Panc1 (cell line): ENCODE data around the gene JAZF1. TPM values are rescaled to one million over a fixed set of nuclear protein-coding genes. Genes with fewer than 3 reads are reported as not detected.
A peak's percentile ranks its signal among the peaks of the same experiment; 100 is the strongest.

ENCODE experiments used
- ATAC-seq: fragments of 200-7000 bp; cut with Tn5 transposase; 2 replicates; pipeline ENCODE4 v1.9.1; 2020; ENCODE audit warnings: mild to moderate bottlenecking, moderate library complexity
- Bru-seq: library from RNA; stranded (reverse); fragments of 400-500 nt; gene quantifications from one replicate; lab custom pipeline; 2021; lab: Mats Ljungman, UMichigan
- BruChase-seq, 2 experiments: library from RNA; stranded (reverse); fragments of 400-500 nt; gene quantifications; one replicate each; lab custom pipeline; 2021; lab: Mats Ljungman, UMichigan
- BruUV-seq: library from RNA; stranded (reverse); fragments of 400-500 nt; replicated peaks from 2 replicates; lab custom pipeline; 2021; lab: Mats Ljungman, UMichigan
- CTCF ChIA-PET: fragments of 300-600 bp; sonication (Branson Sonifier 250); formaldehyde crosslinking; loops from one replicate; lab custom pipeline; 2022; ENCODE audit warnings: antibody characterized with exemption; lab: Charles Lee
- POLR2A ChIA-PET: fragments of 300-600 bp; sonication (Branson Sonifier 250); formaldehyde crosslinking; loops from one replicate; lab custom pipeline; 2022; ENCODE audit warnings: antibody characterized with exemption; lab: Charles Lee
- DNase-seq: peaks from one replicate; pipeline ENCODE4 v3.0.0-alpha.2; 2010; ENCODE audit warnings: low read depth, low spot score
- H3K27ac ChIP-seq: 2 replicates; pipeline ENCODE4 v1.5.1; 2011; ENCODE audit warnings: mild to moderate bottlenecking, low read length, inconsistent platforms
- H3K27me3 ChIP-seq: fragments of 200-500 bp; sonication (Bioruptor generic); 2 replicates; pipeline ENCODE4 v1.6.0; 2014; ENCODE audit warnings: low read length, inconsistent platforms; ENCODE audit not compliant: control insufficient read depth, insufficient read depth
- H3K36me3 ChIP-seq: fragments of 200-500 bp; sonication (Bioruptor generic); 2 replicates; pipeline ENCODE4 v1.5.1; 2014; ENCODE audit warnings: inconsistent platforms, mild to moderate bottlenecking, low read length, moderate library complexity; ENCODE audit not compliant: control insufficient read depth, insufficient read depth
- H3K4me1 ChIP-seq: 2 replicates; pipeline ENCODE4 v1.5.1; 2011; ENCODE audit warnings: inconsistent platforms, mild to moderate bottlenecking, low read length, moderate library complexity; ENCODE audit not compliant: control insufficient read depth, insufficient read depth
- H3K4me3 ChIP-seq, 2 experiments: 2 replicates each; pipeline ENCODE4 v1.5.1; 2011 to 2012; ENCODE audit warnings: low read depth in 2 of 2, low read length in 2 of 2, mild to moderate bottlenecking in 2 of 2, inconsistent platforms in 1 of 2, moderate library complexity in 1 of 2
- H3K9me3 ChIP-seq: fragments of 200-500 bp; sonication (Bioruptor generic); 2 replicates; pipeline ENCODE4 v1.5.1; 2014; ENCODE audit warnings: low read depth, mild to moderate bottlenecking, inconsistent platforms, low read length, moderate library complexity; ENCODE audit not compliant: control insufficient read depth, insufficient read depth
- POLR2AphosphoS5 ChIP-seq: IDR thresholded peaks from 2 replicates; pipeline ENCODE4 v1.6.1; 2012; ENCODE audit warnings: mild to moderate bottlenecking, low read depth, low read length, moderate library complexity
- SIN3A ChIP-seq: IDR thresholded peaks from 2 replicates; pipeline ENCODE4 v1.6.1; 2012; ENCODE audit warnings: low read depth, mild to moderate bottlenecking, low read length, moderate library complexity, borderline replicate concordance; ENCODE audit not compliant: insufficient read depth
- TCF7L2 ChIP-seq: IDR thresholded peaks from 2 replicates; pipeline ENCODE4 v1.6.1; 2011; ENCODE audit warnings: mild to moderate bottlenecking, low read depth, low read length, inconsistent platforms
- in situ Hi-C: cut with HindIII; loops from 2 replicates; pipeline ENCODE4 v1.10.0; 2016; ENCODE audit warnings: low sequenced_read_pairs, low pct_unique_long_range_greater_than_20kb
- intact Hi-C: fragments of 100-400 bp; cut with micrococcal nuclease; formaldehyde crosslinking; loops from one replicate; pipeline ENCODE4 v1.10.0; 2022; ENCODE audit not compliant: unreplicated experiment
- long read RNA-seq: library from polyadenylated mRNA; unstranded; transcript quantifications from one replicate; pipeline ENCODE4 v2.0.0, GENCODE V29; 2021; ENCODE audit not compliant: unreplicated experiment
- polyA plus RNA-seq: library from polyadenylated mRNA; unstranded; fragments of >200 nt; gene quantifications from one replicate; pipeline ENCODE4 v1.2.1, GENCODE V29; 2012; ENCODE audit warnings: missing spikeins; ENCODE audit not compliant: insufficient read length
- total RNA-seq: library from RNA; stranded (reverse); gene quantifications from one replicate; pipeline ENCODE4 v1.2.1, GENCODE V29; 2021; ENCODE audit not compliant: unreplicated experiment
- TF ChIP-seq, protein P1 (sequence below), 2 experiments: IDR thresholded peaks; 2 replicates each; pipeline ENCODE4 v1.6.1; 2011 to 2012; ENCODE audit warnings: low read depth in 2 of 2, control low read depth in 1 of 2, low read length in 1 of 2, mild to moderate bottlenecking in 1 of 2, moderate library complexity in 1 of 2; ENCODE audit not compliant: insufficient read depth in 1 of 2
- TF ChIP-seq, protein P2 (sequence below): fragments of 450-650 bp; IDR thresholded peaks from 2 replicates; pipeline ENCODE4 v1.5.1; 2017; ENCODE audit warnings: mild to moderate bottlenecking

JAZF1 gene
- total RNA-seq (8.8 TPM), Bru-seq, nascent RNA (percentile 68 among the genes with signal in this experiment), BruChase-seq, experiment 1, labeled RNA remaining after a 2-hour chase (percentile 61 among the genes with signal in this experiment), BruChase-seq, experiment 2, labeled RNA remaining after a 6-hour chase (percentile 53 among the genes with signal in this experiment)
- 11.6 TPM for polyA plus RNA-seq
- long read RNA-seq, transcript JAZF1-201 (5 exons, 3,125 nt): major isoform, 10 of 20 reads
- long read RNA-seq, partial matches to known transcripts: 1 of 20 reads
- long read RNA-seq, other reads (novel, unspliced or antisense): 9 of 20 reads

DNA sequence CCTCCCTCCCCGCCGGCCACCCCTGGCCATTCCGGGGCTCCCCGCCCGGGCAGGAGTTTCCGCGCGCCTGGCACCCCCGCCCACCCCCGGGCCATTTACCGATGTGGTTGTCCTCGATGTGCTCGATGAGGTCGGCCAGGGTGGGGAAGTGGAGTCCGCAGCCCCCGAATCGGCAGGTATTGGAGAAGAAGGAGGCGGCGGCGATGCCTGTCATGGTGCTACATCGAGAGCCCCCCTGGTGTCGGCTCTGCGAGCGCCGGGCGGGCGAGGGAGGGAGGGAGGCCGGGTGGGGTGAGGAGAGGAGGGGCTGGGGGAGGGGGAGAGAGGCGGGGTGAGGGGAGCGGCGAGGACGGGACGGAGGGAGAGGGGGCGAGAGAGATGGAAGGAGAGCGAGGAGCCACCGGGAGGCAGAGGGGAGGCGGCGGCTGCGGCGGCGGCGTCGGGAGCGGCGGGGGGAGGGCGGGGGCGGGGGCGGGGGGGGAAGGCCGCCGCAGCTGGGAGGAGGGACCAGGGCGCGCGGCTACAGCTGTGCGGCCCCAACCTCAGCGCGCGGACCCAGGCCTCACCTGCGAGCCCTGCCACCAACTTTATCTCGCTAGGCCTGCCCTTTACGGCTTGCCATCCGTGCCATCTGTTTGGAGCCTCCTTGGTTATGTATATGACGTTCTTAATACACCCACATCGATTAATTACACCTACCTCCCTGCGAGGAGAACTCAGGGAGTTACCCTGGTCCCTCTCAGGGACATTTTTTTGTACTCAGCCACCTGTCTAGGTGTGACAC is at the start of gene JAZF1:
Gene JAZF1, minus strand, starts transcription at position 432 of the 784 bp plus-strand sequence.
- ChIA-PET POLR2A (no interaction called here), CTCF (no interaction called here)
- Histone ChIP-seq H3K4me3 (peak within 1 kb of the TSS; percentile 58 to 60), H3K4me1 (peaks cover 15% of the 10 kb centered on the region), H3K36me3 (no peaks in the 10 kb centered on the region), H3K27me3 (0 out of 2 replicates have a peak, but pooled peaks cover 6% of the 10 kb centered on the region), H3K9me3 (no peaks in the 10 kb centered on the region), H3K27ac (no peak within 1 kb of the TSS; the same call in 1 of the 2 replicates)
- DNase-seq: no peak
- TF ChIP-seq, protein P1, sequence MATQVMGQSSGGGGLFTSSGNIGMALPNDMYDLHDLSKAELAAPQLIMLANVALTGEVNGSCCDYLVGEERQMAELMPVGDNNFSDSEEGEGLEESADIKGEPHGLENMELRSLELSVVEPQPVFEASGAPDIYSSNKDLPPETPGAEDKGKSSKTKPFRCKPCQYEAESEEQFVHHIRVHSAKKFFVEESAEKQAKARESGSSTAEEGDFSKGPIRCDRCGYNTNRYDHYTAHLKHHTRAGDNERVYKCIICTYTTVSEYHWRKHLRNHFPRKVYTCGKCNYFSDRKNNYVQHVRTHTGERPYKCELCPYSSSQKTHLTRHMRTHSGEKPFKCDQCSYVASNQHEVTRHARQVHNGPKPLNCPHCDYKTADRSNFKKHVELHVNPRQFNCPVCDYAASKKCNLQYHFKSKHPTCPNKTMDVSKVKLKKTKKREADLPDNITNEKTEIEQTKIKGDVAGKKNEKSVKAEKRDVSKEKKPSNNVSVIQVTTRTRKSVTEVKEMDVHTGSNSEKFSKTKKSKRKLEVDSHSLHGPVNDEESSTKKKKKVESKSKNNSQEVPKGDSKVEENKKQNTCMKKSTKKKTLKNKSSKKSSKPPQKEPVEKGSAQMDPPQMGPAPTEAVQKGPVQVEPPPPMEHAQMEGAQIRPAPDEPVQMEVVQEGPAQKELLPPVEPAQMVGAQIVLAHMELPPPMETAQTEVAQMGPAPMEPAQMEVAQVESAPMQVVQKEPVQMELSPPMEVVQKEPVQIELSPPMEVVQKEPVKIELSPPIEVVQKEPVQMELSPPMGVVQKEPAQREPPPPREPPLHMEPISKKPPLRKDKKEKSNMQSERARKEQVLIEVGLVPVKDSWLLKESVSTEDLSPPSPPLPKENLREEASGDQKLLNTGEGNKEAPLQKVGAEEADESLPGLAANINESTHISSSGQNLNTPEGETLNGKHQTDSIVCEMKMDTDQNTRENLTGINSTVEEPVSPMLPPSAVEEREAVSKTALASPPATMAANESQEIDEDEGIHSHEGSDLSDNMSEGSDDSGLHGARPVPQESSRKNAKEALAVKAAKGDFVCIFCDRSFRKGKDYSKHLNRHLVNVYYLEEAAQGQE (IDR thresholded peaks at IDR 0.05; ENCODE audit: insufficient read depth in 1 of 2, low read depth in 2 of 2, low read length in 1 of 2): no peak
- TF ChIP-seq POLR2AphosphoS5 (no peak), TCF7L2 (no peak), SIN3A (no peak)
- TF ChIP-seq, protein P2, sequence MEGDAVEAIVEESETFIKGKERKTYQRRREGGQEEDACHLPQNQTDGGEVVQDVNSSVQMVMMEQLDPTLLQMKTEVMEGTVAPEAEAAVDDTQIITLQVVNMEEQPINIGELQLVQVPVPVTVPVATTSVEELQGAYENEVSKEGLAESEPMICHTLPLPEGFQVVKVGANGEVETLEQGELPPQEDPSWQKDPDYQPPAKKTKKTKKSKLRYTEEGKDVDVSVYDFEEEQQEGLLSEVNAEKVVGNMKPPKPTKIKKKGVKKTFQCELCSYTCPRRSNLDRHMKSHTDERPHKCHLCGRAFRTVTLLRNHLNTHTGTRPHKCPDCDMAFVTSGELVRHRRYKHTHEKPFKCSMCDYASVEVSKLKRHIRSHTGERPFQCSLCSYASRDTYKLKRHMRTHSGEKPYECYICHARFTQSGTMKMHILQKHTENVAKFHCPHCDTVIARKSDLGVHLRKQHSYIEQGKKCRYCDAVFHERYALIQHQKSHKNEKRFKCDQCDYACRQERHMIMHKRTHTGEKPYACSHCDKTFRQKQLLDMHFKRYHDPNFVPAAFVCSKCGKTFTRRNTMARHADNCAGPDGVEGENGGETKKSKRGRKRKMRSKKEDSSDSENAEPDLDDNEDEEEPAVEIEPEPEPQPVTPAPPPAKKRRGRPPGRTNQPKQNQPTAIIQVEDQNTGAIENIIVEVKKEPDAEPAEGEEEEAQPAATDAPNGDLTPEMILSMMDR: no peak
- peak; percentile 67 for ATAC-seq
- in situ Hi-C loops: no loop called here
- BruUV-seq: no TSS peak
- intact Hi-C loops: no loop called here

DNA sequence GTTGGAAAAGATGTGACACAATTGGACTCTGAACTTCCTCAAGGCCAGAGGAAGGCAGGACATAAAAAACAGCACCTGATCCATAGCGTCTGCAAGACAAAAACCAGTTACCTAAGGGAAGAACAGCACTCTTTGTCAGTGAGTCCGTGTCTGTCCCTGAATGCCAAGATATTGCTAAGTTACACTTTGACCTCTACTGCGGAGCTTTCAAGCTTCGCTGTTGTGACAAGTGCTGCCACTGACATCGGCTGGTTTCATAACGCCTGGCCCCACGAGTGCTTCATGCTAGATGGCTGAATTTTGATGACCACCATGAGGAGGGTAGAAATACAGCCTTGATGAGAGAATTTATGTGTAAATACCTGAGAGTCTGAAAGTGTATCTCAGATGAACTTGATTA is 49.7 kb upstream of the JAZF1 start:
- POLR2A ChIA-PET: interaction anchor here (0.6 kb wide), 1 partner anchor 625 kb away, joined by 4 read pairs; no protein-coding TSS in a partner anchor
- CTCF ChIA-PET: no interaction called here
- Histone ChIP-seq H3K27me3 (peaks cover 9% of the 10 kb centered on the region; the same call in 1 of the 2 replicates), H3K36me3 (no peaks in the 10 kb centered on the region), H3K27ac (no peak overlapping the region), H3K4me1 (no peaks in the 10 kb centered on the region), H3K9me3 (no peaks in the 10 kb centered on the region), H3K4me3 (no peak overlapping the region)
- no peak for DNase-seq
- BruUV-seq: no TSS peak
- in situ Hi-C loops (no loop called here), intact Hi-C loops (no loop called here)
- no peak for TF ChIP-seq SIN3A
- TF ChIP-seq TCF7L2: no peak
- TF ChIP-seq, protein P1 (IDR thresholded peaks at IDR 0.05; ENCODE audit: insufficient read depth in 1 of 2, low read depth in 2 of 2, low read length in 1 of 2): no peak
- TF ChIP-seq, protein P2: no peak
- ATAC-seq: no peak
